WI38 (cell line): ENCODE data around the gene APOC1.
A peak's percentile ranks its signal among the peaks of the same experiment; 100 is the strongest.

ENCODE experiments used
- H3K4me3 ChIP-seq: 2 replicates; pipeline ENCODE4 v1.5.1; 2011; ENCODE audit warnings: low read depth, mild to moderate bottlenecking, control low read depth, low read length
- TF ChIP-seq, protein P1 (sequence below): IDR thresholded peaks from 2 replicates; pipeline ENCODE4 v1.5.1; 2012; ENCODE audit warnings: low read depth, mild to moderate bottlenecking, control low read depth, low read length

Gene APOC1

GRCh38 chr19:44948237-44948636, 33.8 kb downstream of the APOC1 start:
- TF ChIP-seq, protein P1, sequence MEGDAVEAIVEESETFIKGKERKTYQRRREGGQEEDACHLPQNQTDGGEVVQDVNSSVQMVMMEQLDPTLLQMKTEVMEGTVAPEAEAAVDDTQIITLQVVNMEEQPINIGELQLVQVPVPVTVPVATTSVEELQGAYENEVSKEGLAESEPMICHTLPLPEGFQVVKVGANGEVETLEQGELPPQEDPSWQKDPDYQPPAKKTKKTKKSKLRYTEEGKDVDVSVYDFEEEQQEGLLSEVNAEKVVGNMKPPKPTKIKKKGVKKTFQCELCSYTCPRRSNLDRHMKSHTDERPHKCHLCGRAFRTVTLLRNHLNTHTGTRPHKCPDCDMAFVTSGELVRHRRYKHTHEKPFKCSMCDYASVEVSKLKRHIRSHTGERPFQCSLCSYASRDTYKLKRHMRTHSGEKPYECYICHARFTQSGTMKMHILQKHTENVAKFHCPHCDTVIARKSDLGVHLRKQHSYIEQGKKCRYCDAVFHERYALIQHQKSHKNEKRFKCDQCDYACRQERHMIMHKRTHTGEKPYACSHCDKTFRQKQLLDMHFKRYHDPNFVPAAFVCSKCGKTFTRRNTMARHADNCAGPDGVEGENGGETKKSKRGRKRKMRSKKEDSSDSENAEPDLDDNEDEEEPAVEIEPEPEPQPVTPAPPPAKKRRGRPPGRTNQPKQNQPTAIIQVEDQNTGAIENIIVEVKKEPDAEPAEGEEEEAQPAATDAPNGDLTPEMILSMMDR = no peak
- H3K4me3 ChIP-seq = no peak overlapping the region

GRCh38 chr19:44948763-44949374, 34.5 kb downstream of the APOC1 start:
- TF ChIP-seq, protein P1 = no peak
- no peak overlapping the region for H3K4me3 ChIP-seq

GRCh38 chr19:44949550-44949949, 35.1 kb downstream of the APOC1 start:
- TF ChIP-seq, protein P1 = no peak

DNA sequence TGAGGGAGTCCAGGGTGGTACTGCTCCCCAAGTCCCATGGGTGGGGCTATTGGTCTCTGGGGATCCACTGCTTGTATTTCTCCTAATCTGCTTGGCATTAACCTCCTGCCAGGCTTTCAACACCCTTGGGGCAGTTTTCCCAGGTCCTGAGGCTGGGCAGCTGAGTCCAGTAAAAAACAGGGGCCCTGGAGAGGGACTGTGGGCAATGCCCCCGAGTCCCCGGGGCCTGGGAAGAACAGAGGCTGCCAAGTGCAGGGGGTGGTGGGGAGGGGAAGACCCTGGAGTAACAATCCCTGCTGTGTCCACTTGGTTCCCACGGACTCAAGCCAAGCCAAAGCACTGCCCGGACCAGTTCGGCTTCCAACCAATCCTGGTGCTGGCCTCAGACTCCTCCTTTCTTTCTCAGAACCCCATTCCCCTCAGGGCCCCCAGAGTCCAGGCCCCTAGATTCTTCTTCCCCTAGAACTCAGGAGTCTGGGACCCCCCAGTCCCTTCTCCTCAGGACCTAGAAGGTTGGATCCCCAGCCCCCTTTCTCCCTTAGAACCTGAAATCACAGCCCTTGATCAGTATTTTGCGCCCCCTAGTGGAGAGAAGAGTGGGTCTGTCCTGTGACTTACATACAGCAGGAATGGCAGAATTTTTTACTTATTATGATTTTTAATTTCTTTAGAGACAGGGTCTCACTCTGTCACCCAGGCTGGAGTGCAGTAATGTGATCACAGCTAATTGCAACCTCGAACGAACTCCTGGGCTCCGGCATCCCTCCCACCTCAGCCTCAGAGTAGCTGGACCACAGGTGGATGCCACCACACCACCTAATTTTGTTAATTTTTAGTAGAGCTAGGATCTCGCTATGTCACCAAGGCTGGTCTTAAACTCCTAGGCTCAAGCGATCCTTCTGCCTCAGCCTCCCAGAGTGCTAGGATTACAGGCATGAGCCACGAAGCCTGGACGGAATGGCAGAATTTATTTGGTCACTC, 37.1 kb downstream of the APOC1 start:
- no peak overlapping the region for H3K4me3 ChIP-seq
- TF ChIP-seq, protein P1 = peak; percentile 78

More at GRCh38 chr19:44949550-44949949, 35.1 kb downstream of the APOC1 start:
- no peak overlapping the region for H3K4me3 ChIP-seq

DNA sequence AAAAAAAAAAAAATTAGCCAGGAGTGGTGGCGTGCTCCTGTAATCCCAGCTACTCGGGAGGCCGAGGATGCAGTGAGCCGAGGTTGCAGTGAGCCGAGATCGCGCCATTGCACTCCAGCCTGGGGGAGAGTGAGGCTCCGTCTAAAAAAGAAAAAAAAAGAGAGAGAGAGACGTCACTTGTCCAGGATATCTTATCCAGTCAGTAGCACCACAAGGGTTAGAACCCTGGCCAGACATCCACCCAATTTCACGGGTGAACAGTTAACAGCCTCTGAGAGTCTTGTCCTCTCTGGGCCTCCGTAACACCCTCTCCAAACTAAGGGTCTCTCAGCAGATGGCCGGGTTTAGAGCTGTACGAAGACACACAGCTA, 39.9 kb downstream of the APOC1 start:
- peak overlapping the region; percentile 92 for H3K4me3 ChIP-seq
- TF ChIP-seq, protein P1 = no peak

DNA sequence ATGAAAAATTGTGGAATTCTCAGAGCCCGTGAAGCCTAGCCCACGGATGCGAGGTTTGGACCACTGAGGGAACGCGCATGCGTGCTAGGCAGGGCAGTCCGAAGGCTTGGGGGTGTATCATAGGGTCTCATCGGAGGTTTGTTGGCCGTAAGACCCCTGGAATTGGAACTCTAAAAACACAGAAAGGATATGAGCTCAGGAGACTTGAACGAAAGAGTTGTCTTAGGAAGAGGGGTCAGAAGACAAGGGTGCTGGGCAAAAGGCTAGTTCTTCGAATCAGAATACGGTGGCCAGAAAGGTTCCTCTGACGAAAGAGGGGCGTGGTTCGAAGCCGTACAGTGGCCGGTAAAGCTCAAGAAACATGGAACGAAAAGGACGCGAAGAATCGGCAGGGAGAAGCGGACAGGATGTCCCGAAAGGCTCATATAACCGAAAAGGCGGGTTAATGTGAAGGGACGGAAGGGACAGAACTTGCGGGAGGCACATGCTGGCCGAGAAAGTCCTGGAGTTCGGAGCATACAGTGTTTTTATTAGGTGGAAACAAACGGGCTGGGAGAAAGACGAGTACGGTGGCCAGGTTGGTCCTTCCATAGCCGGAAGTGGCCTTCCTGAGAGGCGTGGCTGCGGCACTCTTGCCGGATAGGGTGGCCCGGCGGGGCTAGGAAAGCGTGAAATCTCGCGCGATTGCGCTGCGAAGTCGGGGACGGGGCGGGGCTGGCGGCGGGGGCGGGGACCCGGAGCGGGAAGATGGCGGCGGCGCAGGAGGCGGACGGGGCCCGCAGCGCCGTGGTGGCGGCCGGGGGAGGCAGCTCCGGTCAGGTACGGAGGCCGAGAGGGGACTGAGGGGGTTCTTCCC, 40.5 kb downstream of the APOC1 start, which contains the start of gene CLPTM1:
CLPTM1 (plus strand) TSS at position 732 of the 856 bp plus-strand sequence; CDS start at position 748, 16 bp downstream.
- TF ChIP-seq, protein P1 = no peak
- peak within 1 kb of the TSS; percentile 92 for H3K4me3 ChIP-seq
